Karpas-422 (cell line): ENCODE measurements around the gene PRR7. TPM values are rescaled to one million over a fixed set of nuclear protein-coding genes. Genes with fewer than 3 reads are reported as not detected.

Source experiments
- DNase-seq: peaks from one replicate; pipeline ENCODE4 v3.0.0-alpha.2; 2015
- H2AFZ ChIP-seq: fragments of 200-600 bp; sonication (generic); 2 replicates; pipeline ENCODE4 v1.6.1; 2014; ENCODE audit warnings: antibody characterized with exemption, low read length, mixed read lengths
- H3K27ac ChIP-seq: fragments of 200-600 bp; sonication (generic); 2 replicates; pipeline ENCODE4 v1.5.1; 2014; ENCODE audit warnings: mild to moderate bottlenecking, low read length, moderate library complexity
- H3K27me3 ChIP-seq: fragments of 200-600 bp; sonication (generic); 2 replicates; pipeline ENCODE4 v1.6.1; 2014; ENCODE audit warnings: low read length, mixed read lengths
- H3K36me3 ChIP-seq: fragments of 200-600 bp; sonication (generic); 2 replicates; pipeline ENCODE4 v1.6.1; 2014; ENCODE audit warnings: low read length, mixed read lengths; ENCODE audit not compliant: insufficient read depth
- H3K4me1 ChIP-seq: fragments of 200-600 bp; sonication (generic); 2 replicates; pipeline ENCODE4 v1.6.1; 2014; ENCODE audit warnings: mild to moderate bottlenecking, low read length, mixed read lengths
- H3K4me2 ChIP-seq: fragments of 200-600 bp; sonication (generic); 2 replicates; pipeline ENCODE4 v1.6.1; 2014; ENCODE audit warnings: low read length, low read depth, mild to moderate bottlenecking; ENCODE audit not compliant: poor library complexity, severe bottlenecking
- H3K4me3 ChIP-seq: fragments of 200-600 bp; sonication (generic); 2 replicates; pipeline ENCODE4 v1.5.1; 2014; ENCODE audit warnings: mild to moderate bottlenecking, antibody characterized with exemption, low read length, mixed read lengths
- H3K79me2 ChIP-seq: fragments of 200-600 bp; sonication (generic); 2 replicates; pipeline ENCODE4 v1.6.1; 2014; ENCODE audit warnings: mild to moderate bottlenecking, low read length, mixed read lengths
- H3K9ac ChIP-seq: fragments of 200-600 bp; sonication (generic); 2 replicates; pipeline ENCODE4 v1.6.0; 2014; ENCODE audit warnings: low read length
- H3K9me2 ChIP-seq: fragments of 200-600 bp; sonication (generic), shearing (Covaris generic); replicated peaks from 2 replicates; pipeline ENCODE4 v1.6.0; 2014; ENCODE audit warnings: mild to moderate bottlenecking, low read length, moderate library complexity; ENCODE audit not compliant: insufficient read depth
- H3K9me3 ChIP-seq: fragments of 300-700, 200-600 bp; sonication (generic); 2 replicates; pipeline ENCODE4 v1.6.1; 2014; ENCODE audit warnings: low read length, mixed read lengths
- H4K20me1 ChIP-seq: fragments of 200-600 bp; sonication (generic); 2 replicates; pipeline ENCODE4 v1.6.1; 2014; ENCODE audit warnings: mild to moderate bottlenecking, antibody characterized with exemption, low read length, low read depth; ENCODE audit not compliant: insufficient read depth
- total RNA-seq: library from RNA; depleted of rRNA; stranded (reverse); fragments of >200 nt; shearing (Covaris generic); gene quantifications from 2 replicates; pipeline ENCODE4 v1.2.3, GENCODE V29; 2014; ENCODE audit warnings: low replicate concordance; rRNA removed

Gene PRR7
- total RNA-seq, 1 experiment from 2014 or later: 26.8 TPM

GRCh38 chr5:177504086-177505056 lies 57.8 kb downstream of the PRR7 start:
- Histone ChIP-seq H3K9me3 (no peaks in the 10 kb centered on the region), H2AFZ (no peak overlapping the region), H3K4me2 (no peak overlapping the region), H3K4me3 (no peak overlapping the region), H4K20me1 (no peaks in the 10 kb centered on the region), H3K9me2 (no peaks in the 10 kb centered on the region), H3K36me3 (peaks cover 17% of the 10 kb centered on the region), H3K9ac (no peak overlapping the region), H3K27ac (peak overlapping the region; percentile 29; the same call in 1 of the 2 replicates), H3K27me3 (no peaks in the 10 kb centered on the region), H3K79me2 (peaks cover 21% of the 10 kb centered on the region), H3K4me1 (peaks cover 73% of the 10 kb centered on the region)
- DNase-seq: no peak

- peak overlapping the region; percentile 29; the same call in 1 of the 2 replicates for H3K27ac ChIP-seq
- no peaks in the 10 kb centered on the region for H4K20me1 ChIP-seq
- no peaks in the 10 kb centered on the region for H3K9me3 ChIP-seq
- H3K36me3 ChIP-seq: peaks cover 17% of the 10 kb centered on the region
- H3K4me3 ChIP-seq: no peak overlapping the region
- no peaks in the 10 kb centered on the region for H3K9me2 ChIP-seq
- H3K4me2 ChIP-seq: no peak overlapping the region
- no peak overlapping the region for H2AFZ ChIP-seq
- H3K9ac ChIP-seq: no peak overlapping the region
- H3K79me2 ChIP-seq: peaks cover 28% of the 10 kb centered on the region
- H3K27me3 ChIP-seq: no peaks in the 10 kb centered on the region
- H3K4me1 ChIP-seq: peaks cover 80% of the 10 kb centered on the region
- no peak for DNase-seq
Observed at GRCh38 chr5:177505075-177505474, 58.5 kb downstream of the PRR7 start.

Other genes starting within 250 kb of the PRR7 start
- gene RAB24, start 143.1 kb upstream of the PRR7 start, total RNA-seq: 11.4 and 30.2 TPM in 2 replicates
- 112 and 189 TPM in 2 replicates for gene PRELID1, start 143.0 kb upstream of the PRR7 start, total RNA-seq
- gene MXD3, start 134.9 kb upstream of the PRR7 start, total RNA-seq: 12.6 and 18.3 TPM in 2 replicates
- 116 and 256 TPM in 2 replicates for gene LMAN2, start 95.1 kb upstream of the PRR7 start, total RNA-seq
- gene RGS14, start 88.9 kb upstream of the PRR7 start, total RNA-seq: 22.6 and 70.8 TPM in 2 replicates
- not detected in 2 replicates for gene SLC34A1, start 62.4 kb upstream of the PRR7 start, total RNA-seq
- not detected in 2 replicates for gene PFN3, start 46.2 kb upstream of the PRR7 start, total RNA-seq
- 6.0 and 6.5 TPM in 2 replicates for gene F12, start 37.2 kb upstream of the PRR7 start, total RNA-seq
- gene GRK6, start 20.1 kb upstream of the PRR7 start, total RNA-seq: 45.5 and 79.1 TPM in 2 replicates
- gene DBN1, start 26.8 kb downstream of the PRR7 start, total RNA-seq: 29.1 and 72.7 TPM in 2 replicates
- 53.6 and 138 TPM in 2 replicates for gene PDLIM7, start 50.8 kb downstream of the PRR7 start, total RNA-seq
- 138 and 188 TPM in 2 replicates for gene DOK3, start 63.0 kb downstream of the PRR7 start, total RNA-seq
- 104 and 195 TPM in 2 replicates for gene DDX41, start 70.1 kb downstream of the PRR7 start, total RNA-seq
- gene FAM193B, start 107.7 kb downstream of the PRR7 start, total RNA-seq: 48.3 and 59.6 TPM in 2 replicates
- 33.2 and 69.3 TPM in 2 replicates for gene TMED9, start 145.4 kb downstream of the PRR7 start, total RNA-seq
- gene B4GALT7, start 153.3 kb downstream of the PRR7 start, total RNA-seq: 24.8 and 42.2 TPM in 2 replicates